Measurements from ENCODE around the gene ZNF619.
"Not testable (repeated sequence)": the region's sequence is repeated elsewhere in the genome, so short reads cannot be mapped to it uniquely, and the experiment has no call there.

ZNF619 gene

GRCh38 chr3:40476478-40477470 is at the start of gene ZNF619:
ZNF619 (plus strand) TSS chr3:40477122; CDS start chr3:40477980, 858 bp downstream.
- peak in 52 of 56 donors; percentile 2 to 68 (median 37) for DNase-seq

- no peak for DNase-seq
These were observed 44.1 kb upstream of the ZNF619 start for GRCh38 chr3:40432793-40433192.

GRCh38 chr3:40437889-40438288 is 39.0 kb upstream of the ZNF619 start:
- DNase-seq: no peak

GRCh38 chr3:40445062-40445461 is 31.9 kb upstream of the ZNF619 start:
- no peak for DNase-seq

GRCh38 chr3:40445880-40446279 is 31.0 kb upstream of the ZNF619 start:
- no peak for DNase-seq

GRCh38 chr3:40450438-40450837 is 26.5 kb upstream of the ZNF619 start:
- no peak for DNase-seq

- no peak for DNase-seq
These were observed 25.4 kb upstream of the ZNF619 start for GRCh38 chr3:40451551-40451950.

- DNase-seq: no peak
These were observed 24.9 kb upstream of the ZNF619 start for GRCh38 chr3:40452057-40452456.

- peak in 1 of 56 donors; percentile 14 for DNase-seq
These were observed 24.4 kb upstream of the ZNF619 start for GRCh38 chr3:40452562-40452875.

GRCh38 chr3:40452876-40453730 is 23.8 kb upstream of the ZNF619 start:
- DNase-seq: peak; percentile 68 to 99 (median 94)

- DNase-seq: no peak
These were observed 23.0 kb upstream of the ZNF619 start for GRCh38 chr3:40453933-40454332.

- DNase-seq: no peak
These were observed 21.6 kb upstream of the ZNF619 start for GRCh38 chr3:40455328-40455727.

GRCh38 chr3:40456279-40456939 is 20.5 kb upstream of the ZNF619 start:
- DNase-seq: no peak

GRCh38 chr3:40456940-40457823 is 19.7 kb upstream of the ZNF619 start, which contains the start of gene RPL14:
RPL14 (plus strand) TSS chr3:40457339; CDS start chr3:40457472, 133 bp downstream.
- DNase-seq: peak; percentile 56 to 97 (median 93)

GRCh38 chr3:40458473-40458872 is 18.4 kb upstream of the ZNF619 start:
- DNase-seq: no peak

GRCh38 chr3:40460481-40460880 is 16.4 kb upstream of the ZNF619 start:
- not testable (repeated sequence) for DNase-seq

GRCh38 chr3:40461161-40461560 is 15.8 kb upstream of the ZNF619 start:
- DNase-seq: no peak

- not testable (repeated sequence) for DNase-seq
These were observed 14.1 kb upstream of the ZNF619 start for GRCh38 chr3:40462838-40463237.

- no peak for DNase-seq
These were observed 13.3 kb upstream of the ZNF619 start for GRCh38 chr3:40463579-40463978.

GRCh38 chr3:40464339-40465110 is 12.4 kb upstream of the ZNF619 start:
- no peak for DNase-seq
